GM23248 (cell line): ENCODE results near the gene KAT8. TPM values are rescaled to one million over a fixed set of nuclear protein-coding genes. Genes with fewer than 3 reads are reported as not detected.
A peak's percentile ranks its signal among the peaks of the same experiment; 100 is the strongest.
"Not testable (repeated sequence)": the region's sequence is repeated elsewhere in the genome, so short reads cannot be mapped to it uniquely, and the experiment has no call there.

Source experiments
- DNase-seq: peaks from one replicate; pipeline ENCODE4 v3.0.0-alpha.2; 2015
- H2AFZ ChIP-seq: fragments of 200-600 bp; sonication (generic); 2 replicates; pipeline ENCODE4 v1.6.1; 2016; ENCODE audit warnings: antibody characterized with exemption
- H3F3A ChIP-seq: fragments of 200-600 bp; sonication (generic); 2 replicates; pipeline ENCODE4 v1.6.1; 2016; ENCODE audit warnings: mild to moderate bottlenecking, antibody characterized with exemption, mixed run types; ENCODE audit not compliant: insufficient read depth
- H3K27ac ChIP-seq: fragments of 200-600 bp; sonication (generic); 2 replicates; pipeline ENCODE4 v1.5.1; 2016; ENCODE audit warnings: mild to moderate bottlenecking
- H3K27me3 ChIP-seq: fragments of 200-600 bp; sonication (generic); replicated peaks from 2 replicates; pipeline ENCODE4 v1.6.1; 2016; ENCODE audit warnings: mild to moderate bottlenecking; ENCODE audit not compliant: insufficient read depth
- H3K36me3 ChIP-seq: fragments of 200-600 bp; sonication (generic); 2 replicates; pipeline ENCODE4 v1.6.1; 2016; ENCODE audit warnings: low read depth, mild to moderate bottlenecking
- H3K4me1 ChIP-seq: fragments of 200-600 bp; sonication (generic); 2 replicates; pipeline ENCODE4 v1.6.1; 2016; ENCODE audit warnings: mild to moderate bottlenecking; ENCODE audit not compliant: insufficient read depth
- H3K4me2 ChIP-seq: fragments of 200-600 bp; sonication (generic); one replicate; pipeline ENCODE4 v1.6.1; 2016; ENCODE audit warnings: mild to moderate bottlenecking; ENCODE audit not compliant: unreplicated experiment
- H3K4me3 ChIP-seq: fragments of 200-600 bp; sonication (generic); 2 replicates; pipeline ENCODE4 v1.5.1; 2016; ENCODE audit warnings: mild to moderate bottlenecking
- H3K79me2 ChIP-seq: fragments of 200-600 bp; sonication (generic); 2 replicates; pipeline ENCODE4 v1.6.1; 2016; ENCODE audit warnings: mild to moderate bottlenecking; ENCODE audit not compliant: insufficient read depth
- H3K9ac ChIP-seq: fragments of 200-600 bp; sonication (generic); 2 replicates; pipeline ENCODE4 v1.6.1; 2016; ENCODE audit warnings: mild to moderate bottlenecking
- H3K9me2 ChIP-seq: fragments of 200-600 bp; sonication (generic); 2 replicates; pipeline ENCODE4 v1.6.1; 2016; ENCODE audit warnings: mixed run types, mild to moderate bottlenecking, moderate library complexity; ENCODE audit not compliant: insufficient read depth
- H3K9me3 ChIP-seq: fragments of 200-600 bp; sonication (generic); one replicate; pipeline ENCODE4 v1.6.1; 2017; ENCODE audit warnings: low read depth
- H4K20me1 ChIP-seq: fragments of 200-600 bp; sonication (generic); 2 replicates; pipeline ENCODE4 v1.6.0; 2016; ENCODE audit not compliant: insufficient read depth
- EZH2 ChIP-seq: fragments of 200-600 bp; sonication (generic); IDR thresholded peaks from 2 replicates; pipeline ENCODE4 v1.6.1; 2018; ENCODE audit warnings: antibody characterized with exemption, mild to moderate bottlenecking; ENCODE audit not compliant: insufficient read depth, poor library complexity, severe bottlenecking
- EZH2phosphoT487 ChIP-seq: fragments of 200-600 bp; sonication (generic); IDR thresholded peaks from 2 replicates; pipeline ENCODE4 v1.6.1; 2018; ENCODE audit warnings: antibody characterized with exemption, moderate library complexity, mild to moderate bottlenecking, low read depth; ENCODE audit not compliant: insufficient read depth
- WGBS, 2 experiments: methylation state at CpG; one replicate each; pipeline ENCODE4 v1.1.6; 2015 to 2017; ENCODE audit warnings: low lambda C conversion rate in 2 of 2, low coverage in 1 of 2; ENCODE audit errors: missing lambda C conversion rate in 2 of 2; 5-methylcytosine and 5-hydroxymethylcytosine counted together
- in situ Hi-C: fragments of 300-500 bp; cut with MboI; formaldehyde crosslinking; loops from 2 replicates; pipeline ENCODE4 v1.15.0; 2020
- polyA plus RNA-seq: library from polyadenylated mRNA; unstranded; fragments of >200 nt; fragmentation: Nextera tagmentation; extraction: Ambion mirVana; gene quantifications from 2 replicates; pipeline ENCODE4 v1.2.1, GENCODE V29; 2016
- total RNA-seq: library from RNA; depleted of rRNA; stranded (reverse); fragments of >200 nt; shearing (Covaris generic); gene quantifications from 2 replicates; pipeline ENCODE4 v1.2.3, GENCODE V29; 2014

The KAT8 gene
- total and polyA plus RNA-seq, 2 experiments from 2014 or later, result 18.4 to 50.9 TPM

GRCh38 chr16:31138621-31139578 is 21.4 kb downstream of the KAT8 start:
- Histone ChIP-seq H3K36me3 (no peaks in the 10 kb centered on the region), H2AFZ (peak overlapping the region; percentile 56; the same call in 1 of the 2 replicates), H4K20me1 (no peaks in the 10 kb centered on the region), H3K9me3 (no peaks in the 10 kb centered on the region), H3K27ac (no peak overlapping the region), H3K4me1 (peaks cover 15% of the 10 kb centered on the region), H3K9me2 (no peaks in the 10 kb centered on the region), H3F3A (0 out of 2 replicates have a peak, but pooled peaks cover 9% of the 10 kb centered on the region), H3K4me2 (no peak overlapping the region), H3K27me3 (no peaks in the 10 kb centered on the region), H3K79me2 (no peaks in the 10 kb centered on the region), H3K9ac (no peak overlapping the region), H3K4me3 (no peak overlapping the region)
- in situ Hi-C loops, result no loop called here
- WGBS, 2 experiments, result 56 to 60% methylated on average over 20 to 23 of the region's 27 CpGs
- no peak for TF ChIP-seq EZH2
- no peak for TF ChIP-seq EZH2phosphoT487
- peak; percentile 60 for DNase-seq

- H3K9me3 ChIP-seq, H3K79me2 ChIP-seq, H3K27me3 ChIP-seq, H4K20me1 ChIP-seq, in situ Hi-C loops, DNase-seq, H3K9me2 ChIP-seq, H3K4me3 ChIP-seq, H2AFZ ChIP-seq, H3F3A ChIP-seq, H3K36me3 ChIP-seq, H3K9ac ChIP-seq: not testable (repeated sequence)
- H3K4me2 ChIP-seq, result peak overlapping the region; percentile 87
- H3K4me1 ChIP-seq, result peaks cover 15% of the 10 kb centered on the region
- H3K27ac ChIP-seq, result peak overlapping the region; percentile 83
- 87 to 88% methylated on average over 9 of the region's 9 CpGs for WGBS, 2 experiments
Measured at GRCh38 chr16:31141071-31141469, 23.6 kb downstream of the KAT8 start.

GRCh38 chr16:31141489-31142108 is 24.1 kb downstream of the KAT8 start:
- H3K27me3 ChIP-seq, result peaks cover 7% of the 10 kb centered on the region; the same call in 1 of the 2 replicates
- no peaks in the 10 kb centered on the region for H4K20me1 ChIP-seq
- no peak for TF ChIP-seq EZH2phosphoT487
- TF ChIP-seq EZH2, result no peak
- no peaks in the 10 kb centered on the region for H3K9me3 ChIP-seq
- peak overlapping the region; percentile 75 for H3K4me3 ChIP-seq
- peak overlapping the region; percentile 87 for H3K4me2 ChIP-seq
- in situ Hi-C loops, result no loop called here
- no peaks in the 10 kb centered on the region for H3K79me2 ChIP-seq
- H3K9me2 ChIP-seq, result no peaks in the 10 kb centered on the region
- WGBS, 2 experiments, result 8 to 10% methylated on average over 10 of the region's 10 CpGs
- no peaks in the 10 kb centered on the region for H3K36me3 ChIP-seq
- peak; percentile 82 for DNase-seq
- H2AFZ ChIP-seq, result peak overlapping the region; percentile 86
- 0 out of 2 replicates have a peak, but pooled peaks cover 9% of the 10 kb centered on the region for H3F3A ChIP-seq
- peak overlapping the region; percentile 83 for H3K27ac ChIP-seq
- peak overlapping the region; percentile 62 for H3K9ac ChIP-seq
- peaks cover 15% of the 10 kb centered on the region for H3K4me1 ChIP-seq

- Histone ChIP-seq H3K27ac (peak overlapping the region; percentile 83), H3K36me3 (no peaks in the 10 kb centered on the region), H3K9ac (peak overlapping the region; percentile 66), H3F3A (0 out of 2 replicates have a peak, but pooled peaks cover 9% of the 10 kb centered on the region), H2AFZ (peak overlapping the region; percentile 89), H3K9me3 (no peaks in the 10 kb centered on the region), H3K9me2 (no peaks in the 10 kb centered on the region), H4K20me1 (no peaks in the 10 kb centered on the region), H3K79me2 (no peaks in the 10 kb centered on the region), H3K4me1 (peaks cover 15% of the 10 kb centered on the region), H3K27me3 (peaks cover 15% of the 10 kb centered on the region; the same call in 1 of the 2 replicates), H3K4me2 (peak overlapping the region; percentile 87), H3K4me3 (peak overlapping the region; percentile 75)
- 1 to 2% methylated on average over 64 to 75 of the region's 89 CpGs for WGBS, 2 experiments
- in situ Hi-C loops, result no loop called here
- peak; percentile 100 for DNase-seq
- no peak for TF ChIP-seq EZH2phosphoT487
- TF ChIP-seq EZH2, result no peak
Measured at GRCh38 chr16:31142109-31143010, 24.9 kb downstream of the KAT8 start.
